Thoracic aorta (tissue), 2 donors: ENCODE measurements around the gene ALS2CL. TPM values are rescaled to one million over a fixed set of nuclear protein-coding genes. Genes with fewer than 3 reads are reported as not detected.

Source experiments
- ATAC-seq: fragments of 150-250 bp; one replicate; pipeline ENCODE4 v1.8.0; 2017; ENCODE audit warnings: low read depth; ENCODE audit not compliant: insufficient number of reproducible peaks, low FRiP score
- DNase-seq: peaks from one replicate; pipeline ENCODE4 v3.0.0-alpha.2; 2020; ENCODE audit warnings: low spot score
- H3K27ac ChIP-seq, 2 donors: fragments of 200-600 bp; sonication (generic); 1 replicate in 1 of 2; 2 replicates in 1 of 2; pipeline ENCODE4 v1.5.1; 2016; ENCODE audit warnings: mild to moderate bottlenecking in 2 of 2, moderate library complexity in 2 of 2
- H3K27me3 ChIP-seq: fragments of 200-600 bp; sonication (generic); replicated peaks from 2 replicates; pipeline ENCODE4 v1.6.0; 2016; ENCODE audit warnings: mild to moderate bottlenecking; ENCODE audit not compliant: insufficient read depth
- H3K36me3 ChIP-seq: fragments of 200-600 bp; sonication (generic); one replicate; pipeline ENCODE4 v1.5.1; 2016
- H3K4me1 ChIP-seq, 2 donors: fragments of 200-600 bp; sonication (generic); 1 replicate in 1 of 2; 2 replicates in 1 of 2; pipeline versions ENCODE4 v1.5.1 to v1.6.0; 2016; ENCODE audit warnings: low read depth in 2 of 2, mild to moderate bottlenecking in 1 of 2; ENCODE audit not compliant: control insufficient read depth in 1 of 2
- H3K4me3 ChIP-seq: fragments of 200-600 bp; sonication (generic); 2 replicates; pipeline ENCODE4 v1.5.1; 2016; ENCODE audit warnings: mild to moderate bottlenecking
- H3K9me3 ChIP-seq: fragments of 200-600 bp; sonication (generic); 2 replicates; pipeline ENCODE4 v1.5.1; 2016
- total RNA-seq, 2 donors: library from RNA; depleted of rRNA; stranded (reverse); fragments of >200 nt; gene quantifications; one replicate each; pipeline versions ENCODE4 v1.1.0 to v1.2.3, GENCODE V29; 2016
- TF ChIP-seq, protein P1 (sequence below): fragments of 200-600 bp; sonication (generic); IDR thresholded peaks from one replicate; pipeline ENCODE4 v1.5.1; 2019; ENCODE audit warnings: antibody characterized with exemption

Gene ALS2CL
- total RNA-seq, 2 donors from 2014 or later: 25.2 to 41.7 TPM

GRCh38 chr3:46665763-46666452 is 27.6 kb downstream of the ALS2CL start:
- H3K36me3 ChIP-seq: no peaks in the 10 kb centered on the region
- H3K27me3 ChIP-seq: no peaks in the 10 kb centered on the region
- TF ChIP-seq, protein P1, sequence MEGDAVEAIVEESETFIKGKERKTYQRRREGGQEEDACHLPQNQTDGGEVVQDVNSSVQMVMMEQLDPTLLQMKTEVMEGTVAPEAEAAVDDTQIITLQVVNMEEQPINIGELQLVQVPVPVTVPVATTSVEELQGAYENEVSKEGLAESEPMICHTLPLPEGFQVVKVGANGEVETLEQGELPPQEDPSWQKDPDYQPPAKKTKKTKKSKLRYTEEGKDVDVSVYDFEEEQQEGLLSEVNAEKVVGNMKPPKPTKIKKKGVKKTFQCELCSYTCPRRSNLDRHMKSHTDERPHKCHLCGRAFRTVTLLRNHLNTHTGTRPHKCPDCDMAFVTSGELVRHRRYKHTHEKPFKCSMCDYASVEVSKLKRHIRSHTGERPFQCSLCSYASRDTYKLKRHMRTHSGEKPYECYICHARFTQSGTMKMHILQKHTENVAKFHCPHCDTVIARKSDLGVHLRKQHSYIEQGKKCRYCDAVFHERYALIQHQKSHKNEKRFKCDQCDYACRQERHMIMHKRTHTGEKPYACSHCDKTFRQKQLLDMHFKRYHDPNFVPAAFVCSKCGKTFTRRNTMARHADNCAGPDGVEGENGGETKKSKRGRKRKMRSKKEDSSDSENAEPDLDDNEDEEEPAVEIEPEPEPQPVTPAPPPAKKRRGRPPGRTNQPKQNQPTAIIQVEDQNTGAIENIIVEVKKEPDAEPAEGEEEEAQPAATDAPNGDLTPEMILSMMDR: no peak
- H3K4me1 ChIP-seq: peaks cover 0 to 4% of the 10 kb centered on the region in 2 donors
- DNase-seq (no peak), ATAC-seq (no peak)
- no peak overlapping the region for H3K27ac ChIP-seq
- no peaks in the 10 kb centered on the region for H3K9me3 ChIP-seq
- H3K4me3 ChIP-seq: no peak overlapping the region

DNA sequence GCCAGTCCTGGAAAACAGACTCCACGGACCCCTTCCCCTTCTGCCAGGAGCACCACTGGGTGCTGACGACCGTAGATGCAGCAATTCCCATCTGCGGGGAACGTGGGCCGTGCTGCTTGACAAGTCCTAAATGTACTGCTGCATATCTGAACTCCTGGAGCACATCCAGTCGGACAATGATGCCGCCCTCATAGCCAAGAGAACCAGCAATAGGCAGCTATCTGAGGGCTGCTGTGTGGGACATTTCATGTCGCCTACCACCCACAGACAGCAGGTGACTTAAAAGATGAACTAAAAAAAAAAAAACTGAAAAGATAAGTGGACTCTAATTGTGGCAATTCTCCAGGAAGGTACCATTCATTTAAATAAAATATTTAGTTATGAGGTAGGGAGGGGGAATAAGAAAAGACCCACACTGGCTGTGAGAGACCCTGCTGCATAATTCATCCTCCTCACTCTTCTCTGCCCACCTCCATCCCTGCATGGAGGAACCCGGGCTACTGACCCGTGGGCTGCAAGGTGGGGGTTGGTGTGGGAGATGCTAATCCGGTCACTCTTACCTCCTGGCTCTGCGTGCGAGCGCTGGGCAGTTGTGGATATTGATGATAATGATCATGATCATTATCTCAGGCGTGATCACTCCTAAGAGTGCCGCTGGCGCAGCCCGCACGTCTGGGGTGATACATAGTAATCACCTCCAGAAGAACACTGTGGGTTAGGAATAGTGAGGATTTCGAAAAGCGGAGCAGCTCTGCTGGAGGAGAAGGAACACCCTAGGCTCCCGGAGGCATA is 28.3 kb downstream of the ALS2CL start:
- DNase-seq (no peak), ATAC-seq (no peak)
- Histone ChIP-seq H3K27me3 (no peaks in the 10 kb centered on the region), H3K4me1 (peaks cover 0 to 4% of the 10 kb centered on the region in 2 donors), H3K4me3 (no peak overlapping the region), H3K9me3 (no peaks in the 10 kb centered on the region), H3K36me3 (no peaks in the 10 kb centered on the region), H3K27ac (no peak overlapping the region)
- TF ChIP-seq, protein P1: no peak

GRCh38 chr3:46664188-46664970 is 29.1 kb downstream of the ALS2CL start:
- Histone ChIP-seq H3K4me1 (peaks cover 0 to 4% of the 10 kb centered on the region in 2 donors), H3K27me3 (no peaks in the 10 kb centered on the region), H3K27ac (no peak overlapping the region), H3K36me3 (no peaks in the 10 kb centered on the region), H3K9me3 (no peaks in the 10 kb centered on the region), H3K4me3 (no peak overlapping the region)
- no peak for ATAC-seq
- TF ChIP-seq, protein P1: no peak
- DNase-seq: no peak

GRCh38 chr3:46663591-46664135 is 29.8 kb downstream of the ALS2CL start:
- ATAC-seq: no peak
- no peak for DNase-seq
- TF ChIP-seq, protein P1: no peak

More at GRCh38 chr3:46663591-46664135, 29.8 kb downstream of the ALS2CL start:
- no peaks in the 10 kb centered on the region for H3K27me3 ChIP-seq
- no peaks in the 10 kb centered on the region for H3K36me3 ChIP-seq
- peaks cover 0 to 4% of the 10 kb centered on the region in 2 donors for H3K4me1 ChIP-seq
- no peak overlapping the region for H3K27ac ChIP-seq
- H3K9me3 ChIP-seq: no peaks in the 10 kb centered on the region
- H3K4me3 ChIP-seq: no peak overlapping the region
